HG03064 (cell line): ENCODE data around the gene BTBD2.
"Not testable (repeated sequence)": the region's sequence is repeated elsewhere in the genome, so short reads cannot be mapped to it uniquely, and the experiment has no call there.

ENCODE experiments used
- ATAC-seq: cut with Tn5 transposase; IDR thresholded peaks from one replicate; pipeline ENCODE4 v1.9.1; 2021; ENCODE audit warnings: low read depth; ENCODE audit not compliant: unreplicated experiment

BTBD2 gene

DNA sequence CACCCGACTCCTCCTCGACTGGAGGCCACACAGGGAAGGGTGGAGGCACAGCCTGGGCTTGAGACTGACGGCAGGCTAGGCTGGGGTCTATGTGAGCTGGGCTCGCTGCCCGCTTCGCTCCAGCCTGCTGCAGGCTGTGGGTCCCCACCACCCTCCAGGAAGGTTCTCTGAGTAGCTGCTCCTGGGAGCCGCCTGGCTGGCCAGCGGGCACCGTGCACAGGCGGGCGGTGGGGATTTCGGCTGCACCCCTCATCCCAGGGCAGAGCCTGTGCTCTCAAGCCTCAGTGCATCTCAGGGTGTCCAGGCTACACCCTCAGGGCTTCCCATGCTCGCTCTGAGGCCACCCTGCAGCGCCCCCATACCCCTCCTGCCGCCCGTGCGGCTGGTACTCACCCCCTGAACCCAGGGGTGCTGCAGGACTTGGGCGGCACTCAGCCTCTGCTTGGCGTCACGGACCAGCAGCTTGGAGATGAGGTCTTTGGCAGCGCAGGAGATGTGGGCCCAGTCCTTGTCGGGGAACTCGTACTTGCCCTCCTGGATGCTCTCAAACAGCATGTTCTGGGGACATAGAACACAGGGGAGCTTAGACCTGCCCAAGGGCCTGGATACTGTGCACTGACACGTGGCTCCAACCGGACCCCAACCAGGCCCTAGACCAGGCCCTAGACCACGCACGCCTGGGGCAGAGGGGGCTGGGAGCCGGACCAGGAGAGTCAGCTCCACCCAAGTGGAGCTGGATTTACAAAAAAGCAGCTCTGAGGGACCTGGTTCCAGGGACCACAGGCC is 25.3 kb upstream of the BTBD2 start:
- no peak for ATAC-seq

- ATAC-seq = no peak
These were observed 24.6 kb upstream of the BTBD2 start for GRCh38 chr19:2039959-2040646.

- ATAC-seq = no peak
These were observed 23.8 kb upstream of the BTBD2 start for GRCh38 chr19:2039089-2039958.

- ATAC-seq = no peak
These were observed 23.0 kb upstream of the BTBD2 start for GRCh38 chr19:2038284-2039088.

DNA sequence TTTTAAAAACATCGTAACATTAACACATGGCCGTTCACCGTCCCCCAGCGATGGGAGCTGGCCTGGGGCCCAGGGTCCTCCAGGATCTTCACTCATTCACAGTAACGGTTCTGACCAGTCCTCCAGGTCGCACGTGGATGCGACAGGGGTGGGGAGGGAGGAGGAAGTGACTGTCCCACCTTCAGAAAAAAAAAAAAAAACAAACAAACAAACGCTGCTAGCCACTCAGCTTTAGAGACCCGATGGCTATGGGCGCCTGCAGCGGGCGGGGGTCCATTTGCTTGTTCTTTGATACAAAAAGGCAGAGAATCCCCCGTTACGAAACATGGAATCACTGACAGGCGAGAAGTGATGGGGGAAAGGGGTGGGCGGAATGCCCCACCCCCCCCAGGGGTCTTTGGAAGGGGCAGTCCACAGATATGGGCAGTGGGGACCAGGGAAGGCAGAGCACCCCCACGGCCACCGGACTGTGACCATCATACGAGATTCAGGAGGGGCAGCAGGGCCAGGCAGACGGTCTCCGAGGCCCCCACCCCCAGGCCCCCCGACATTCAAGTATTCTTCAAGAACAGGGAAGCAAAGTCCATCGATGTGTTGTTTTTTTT is 22.2 kb upstream of the BTBD2 start:
- no peak for ATAC-seq

GRCh38 chr19:2036424-2036823 is 20.9 kb upstream of the BTBD2 start:
- ATAC-seq = no peak

GRCh38 chr19:2035590-2035991 is 20.1 kb upstream of the BTBD2 start:
- ATAC-seq = no peak

- no peak for ATAC-seq
These were observed 19.4 kb upstream of the BTBD2 start for GRCh38 chr19:2034729-2035589.

- ATAC-seq = not testable (repeated sequence)
These were observed 18.7 kb upstream of the BTBD2 start for GRCh38 chr19:2034253-2034652.

GRCh38 chr19:2033825-2034159 is 18.3 kb upstream of the BTBD2 start:
- no peak for ATAC-seq

DNA sequence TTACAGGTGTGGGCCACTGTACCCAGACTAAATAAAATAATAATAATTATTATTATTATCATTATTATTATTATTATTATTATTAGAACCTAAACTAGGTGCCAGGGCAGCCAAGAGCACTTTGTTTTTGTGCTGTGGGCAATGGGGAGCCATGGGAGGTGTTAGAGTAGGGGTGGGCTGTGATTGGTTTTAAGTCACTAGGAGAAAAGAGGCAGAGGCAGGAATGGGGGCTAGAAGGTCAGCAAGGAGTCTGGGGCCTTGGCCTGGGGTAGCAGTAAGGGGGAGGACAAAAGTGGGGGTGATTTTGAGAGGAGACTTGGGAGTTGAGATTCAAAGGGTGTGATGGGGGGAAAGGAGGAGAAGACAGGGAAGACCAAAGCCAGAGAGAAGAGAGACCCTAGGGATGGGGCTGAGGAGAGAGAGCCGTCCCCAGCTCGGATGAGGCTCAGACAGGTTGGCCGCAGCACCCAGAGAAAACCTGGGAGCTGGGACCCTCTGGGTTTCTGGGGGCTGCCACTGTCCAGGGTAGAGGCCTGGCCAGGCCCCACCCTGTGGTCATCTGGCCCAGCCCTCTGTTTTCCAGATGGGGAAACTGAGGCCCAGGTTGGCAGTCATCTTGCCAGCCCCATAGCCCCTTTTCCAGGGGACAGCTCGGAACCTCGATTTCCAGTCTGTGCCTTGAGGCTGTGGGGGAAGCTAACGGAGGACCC is 17.8 kb upstream of the BTBD2 start:
- ATAC-seq = no peak

DNA sequence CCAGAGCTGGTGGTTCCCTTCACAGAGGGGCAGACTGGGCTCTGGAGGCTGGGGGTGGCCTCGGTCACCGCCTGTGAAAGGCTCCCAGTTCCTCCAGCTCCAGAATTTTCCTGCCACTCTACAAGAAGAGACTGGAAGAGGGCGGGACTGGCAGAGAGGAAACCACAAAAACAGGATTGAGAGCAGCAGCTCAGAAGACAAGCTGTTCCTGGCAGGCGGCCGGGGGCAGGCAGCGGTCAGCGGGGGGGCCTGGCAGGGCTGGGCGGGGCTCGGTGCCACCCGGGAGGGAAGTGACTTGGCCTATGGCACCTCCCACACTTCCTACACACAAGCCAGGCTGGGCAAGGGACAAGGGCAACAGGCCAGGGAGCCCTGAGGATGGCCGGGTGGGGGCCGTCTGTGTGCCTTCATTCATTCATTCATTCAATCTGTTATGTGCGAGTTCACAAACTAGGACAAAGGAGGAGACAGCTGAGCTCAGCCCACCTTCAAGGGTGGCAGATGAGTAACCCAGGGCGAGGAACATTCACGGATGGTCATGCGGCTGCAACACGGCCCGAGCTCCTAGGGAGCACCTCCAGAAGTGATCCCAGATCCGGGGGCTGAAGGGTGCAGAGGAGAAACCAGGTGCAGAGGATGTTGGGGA is 16.9 kb upstream of the BTBD2 start:
- no peak for ATAC-seq

GRCh38 chr19:2027361-2027760 is 11.8 kb upstream of the BTBD2 start:
- no peak for ATAC-seq

GRCh38 chr19:2026770-2027169 is 11.3 kb upstream of the BTBD2 start:
- ATAC-seq = no peak

DNA sequence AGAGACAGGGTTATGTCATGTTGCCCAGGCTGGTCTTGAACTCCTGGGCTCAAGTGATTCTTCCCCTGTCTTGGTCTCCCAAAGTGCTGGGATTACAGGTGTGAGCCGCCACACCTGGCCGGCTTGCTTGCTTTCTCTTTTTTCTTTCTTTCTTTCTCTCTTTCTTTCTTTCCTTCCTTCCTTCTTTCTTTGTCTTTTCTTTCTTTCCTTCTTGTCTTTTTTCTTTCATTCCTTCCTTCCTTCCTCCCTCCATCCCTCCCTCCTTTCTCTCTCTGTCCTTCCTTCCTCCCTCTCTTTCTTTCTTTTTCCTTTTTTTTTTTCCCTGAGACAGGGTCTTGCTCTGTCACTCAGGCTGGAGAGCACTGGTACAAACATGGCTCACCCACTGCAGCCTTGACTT is 6.8 kb upstream of the BTBD2 start:
- ATAC-seq = no peak

GRCh38 chr19:2021453-2022140 is 6.1 kb upstream of the BTBD2 start:
- no peak for ATAC-seq

DNA sequence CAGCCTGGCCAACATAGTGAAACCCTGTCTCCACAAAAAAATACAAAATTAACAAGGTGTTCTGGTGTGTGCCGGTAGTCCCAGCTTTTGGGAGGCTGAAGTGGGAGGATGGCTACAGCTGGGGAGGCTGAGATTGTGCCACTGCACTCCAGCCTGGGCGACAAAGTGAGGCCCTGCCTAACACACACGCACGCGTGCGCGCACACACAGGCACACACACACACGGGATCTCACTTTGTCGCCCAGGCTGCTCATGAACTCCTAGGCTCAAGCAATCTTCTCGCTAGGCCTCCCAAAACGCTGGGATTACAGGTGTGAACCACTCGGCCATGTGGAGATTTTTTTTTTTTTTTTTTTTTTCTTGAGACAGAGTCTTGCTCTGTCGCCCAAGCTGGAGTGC is 3.2 kb upstream of the BTBD2 start:
- no peak for ATAC-seq
